DMS53 treated with DMSO at 0.1 percent for 48 hours (cell line): ENCODE data around the gene ADSL.
"Not testable (repeated sequence)": the region's sequence is repeated elsewhere in the genome, so short reads cannot be mapped to it uniquely, and the experiment has no call there.

Source experiments
- DNase-seq: peaks from one replicate; lab custom pipeline; 2025; ENCODE audit not compliant: unreplicated experiment; lab: John Stamatoyannopoulos, UW

Gene ADSL

GRCh38 chr22:40366068-40366467 is 19.8 kb downstream of the ADSL start:
- DNase-seq = no peak

- no peak for DNase-seq
Observed at GRCh38 chr22:40367342-40367741, 21.0 kb downstream of the ADSL start.

- no peak for DNase-seq
Observed at GRCh38 chr22:40368016-40368415, 21.7 kb downstream of the ADSL start.

GRCh38 chr22:40368836-40369235 is 22.5 kb downstream of the ADSL start:
- no peak for DNase-seq

GRCh38 chr22:40374567-40374966 is 28.3 kb downstream of the ADSL start:
- DNase-seq = no peak

- no peak for DNase-seq
Observed at GRCh38 chr22:40376149-40376548, 29.8 kb downstream of the ADSL start.

GRCh38 chr22:40377931-40378330 is 31.6 kb downstream of the ADSL start:
- no peak for DNase-seq

GRCh38 chr22:40378448-40378847 is 32.1 kb downstream of the ADSL start:
- DNase-seq = not testable (repeated sequence)

GRCh38 chr22:40381461-40381860 is 35.2 kb downstream of the ADSL start:
- no peak for DNase-seq

GRCh38 chr22:40383905-40384304 is 37.6 kb downstream of the ADSL start:
- no peak for DNase-seq

- DNase-seq = no peak
Observed at GRCh38 chr22:40385036-40385782, 38.9 kb downstream of the ADSL start.

GRCh38 chr22:40387746-40388145 is 41.4 kb downstream of the ADSL start:
- peak; percentile 58 for DNase-seq

GRCh38 chr22:40388231-40388630 is 41.9 kb downstream of the ADSL start:
- DNase-seq = no peak

GRCh38 chr22:40391417-40391816 is 45.1 kb downstream of the ADSL start:
- DNase-seq = no peak

GRCh38 chr22:40392618-40393017 is 46.3 kb downstream of the ADSL start:
- DNase-seq = no peak

- no peak for DNase-seq
Observed at GRCh38 chr22:40394607-40395006, 48.3 kb downstream of the ADSL start.

GRCh38 chr22:40395607-40396006 is 49.3 kb downstream of the ADSL start:
- no peak for DNase-seq

- peak; percentile 86 for DNase-seq
Observed at GRCh38 chr22:40396882-40397281, 50.6 kb downstream of the ADSL start.

GRCh38 chr22:40397396-40397795 is 51.1 kb downstream of the ADSL start:
- no peak for DNase-seq

- DNase-seq = no peak
Observed at GRCh38 chr22:40399621-40400020, 53.3 kb downstream of the ADSL start.

GRCh38 chr22:40400159-40400558 is 53.9 kb downstream of the ADSL start:
- DNase-seq = no peak

GRCh38 chr22:40401532-40401931 is 55.2 kb downstream of the ADSL start:
- DNase-seq = no peak

GRCh38 chr22:40401981-40402406 is 55.7 kb downstream of the ADSL start:
- no peak for DNase-seq
